GM19023 (cell line): ENCODE results near the gene ACSS2.

Source experiments
- ATAC-seq: cut with Tn5 transposase; IDR thresholded peaks from one replicate; pipeline ENCODE4 v1.9.1; 2021; ENCODE audit warnings: mild to moderate bottlenecking, moderate library complexity; ENCODE audit not compliant: unreplicated experiment

The ACSS2 gene

GRCh38 chr20:34907616-34908469 is 31.4 kb downstream of the ACSS2 start:
- ATAC-seq = no peak

- no peak for ATAC-seq
These were observed 38.7 kb downstream of the ACSS2 start for GRCh38 chr20:34915131-34915530.

GRCh38 chr20:34915749-34916455 is 39.5 kb downstream of the ACSS2 start:
- ATAC-seq = no peak

- ATAC-seq = no peak
These were observed 40.5 kb downstream of the ACSS2 start for GRCh38 chr20:34916774-34917354.

- no peak for ATAC-seq
These were observed 43.6 kb downstream of the ACSS2 start for GRCh38 chr20:34920055-34920454.

GRCh38 chr20:34921436-34921835 is 45.0 kb downstream of the ACSS2 start:
- no peak for ATAC-seq

- no peak for ATAC-seq
These were observed 46.4 kb downstream of the ACSS2 start for GRCh38 chr20:34922654-34923381.

- ATAC-seq = no peak
These were observed 47.0 kb downstream of the ACSS2 start for GRCh38 chr20:34923414-34923813.

GRCh38 chr20:34925341-34925740 is 48.9 kb downstream of the ACSS2 start:
- no peak for ATAC-seq

- no peak for ATAC-seq
These were observed 49.6 kb downstream of the ACSS2 start for GRCh38 chr20:34925981-34926380.

GRCh38 chr20:34926581-34926980 is 50.2 kb downstream of the ACSS2 start:
- no peak for ATAC-seq

- ATAC-seq = no peak
These were observed 51.3 kb downstream of the ACSS2 start for GRCh38 chr20:34927736-34928135.

GRCh38 chr20:34928411-34928810 is 52.0 kb downstream of the ACSS2 start:
- ATAC-seq = no peak

- ATAC-seq = no peak
These were observed 55.4 kb downstream of the ACSS2 start for GRCh38 chr20:34931771-34932170.

GRCh38 chr20:34938466-34939163 is 62.2 kb downstream of the ACSS2 start:
- ATAC-seq = no peak

- ATAC-seq = no peak
These were observed 63.7 kb downstream of the ACSS2 start for GRCh38 chr20:34940081-34940481.

- no peak for ATAC-seq
These were observed 64.8 kb downstream of the ACSS2 start for GRCh38 chr20:34941226-34941625.

GRCh38 chr20:34942301-34942700 is 65.9 kb downstream of the ACSS2 start:
- no peak for ATAC-seq

- no peak for ATAC-seq
These were observed 67.6 kb downstream of the ACSS2 start for GRCh38 chr20:34943808-34944567.
